Prostate gland (tissue), 2 donors: ENCODE data around the gene U2AF2.

ENCODE experiments used
- POLR2A ChIP-seq: fragments of 450-650 bp; IDR thresholded peaks from one replicate; pipeline ENCODE4 v1.6.1; 2016; ENCODE audit warnings: antibody characterized with exemption, mild to moderate bottlenecking
- POLR2AphosphoS5 ChIP-seq: sonication (generic); formaldehyde crosslinking; IDR thresholded peaks from one replicate; pipeline ENCODE4 v1.6.1; 2017; ENCODE audit warnings: antibody characterized with exemption
- TF ChIP-seq, protein P1 (sequence below), 4 experiments: fragments of 200-600 bp in 2 of 4; fragments of 450-650 bp in 2 of 4; sonication (generic) in 2 of 4; IDR thresholded peaks; 1 replicate in 3 of 4; 2 replicates in 1 of 4; pipeline ENCODE4 v1.5.1; 2016 to 2019; ENCODE audit warnings: antibody characterized with exemption in 4 of 4, mild to moderate bottlenecking in 2 of 4, moderate library complexity in 2 of 4

DNA sequence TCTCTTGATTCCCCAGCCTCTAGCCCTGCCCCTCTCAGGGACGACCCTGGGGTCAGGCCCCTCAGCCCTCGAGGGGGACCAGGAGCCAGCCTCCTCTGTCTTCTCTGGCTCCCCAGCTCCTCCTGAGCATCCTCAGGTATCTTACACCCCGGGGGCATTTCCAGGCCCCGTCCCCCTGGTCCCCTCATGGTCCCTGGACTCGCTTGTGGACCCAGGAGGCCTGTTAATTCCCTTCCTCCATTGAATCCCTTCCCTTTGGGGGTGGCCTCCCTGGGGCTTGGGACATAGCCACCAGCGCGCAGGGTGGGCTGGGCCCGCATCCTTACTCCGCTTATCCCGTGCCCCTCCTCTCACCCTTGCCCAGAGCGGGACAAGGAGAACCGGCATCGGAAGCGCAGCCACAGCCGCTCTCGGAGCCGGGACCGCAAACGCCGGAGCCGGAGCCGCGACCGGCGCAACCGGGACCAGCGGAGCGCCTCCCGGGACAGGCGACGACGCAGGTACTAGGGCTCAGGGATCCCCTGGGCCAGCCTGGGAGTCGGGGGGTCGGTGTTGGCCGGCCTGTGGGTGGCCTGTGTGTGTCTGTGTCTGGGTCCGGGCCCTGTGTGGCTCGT is 4.1 kb downstream of the U2AF2 start:
- TF ChIP-seq POLR2AphosphoS5 (no peak), POLR2A (no peak)
- TF ChIP-seq, protein P1, sequence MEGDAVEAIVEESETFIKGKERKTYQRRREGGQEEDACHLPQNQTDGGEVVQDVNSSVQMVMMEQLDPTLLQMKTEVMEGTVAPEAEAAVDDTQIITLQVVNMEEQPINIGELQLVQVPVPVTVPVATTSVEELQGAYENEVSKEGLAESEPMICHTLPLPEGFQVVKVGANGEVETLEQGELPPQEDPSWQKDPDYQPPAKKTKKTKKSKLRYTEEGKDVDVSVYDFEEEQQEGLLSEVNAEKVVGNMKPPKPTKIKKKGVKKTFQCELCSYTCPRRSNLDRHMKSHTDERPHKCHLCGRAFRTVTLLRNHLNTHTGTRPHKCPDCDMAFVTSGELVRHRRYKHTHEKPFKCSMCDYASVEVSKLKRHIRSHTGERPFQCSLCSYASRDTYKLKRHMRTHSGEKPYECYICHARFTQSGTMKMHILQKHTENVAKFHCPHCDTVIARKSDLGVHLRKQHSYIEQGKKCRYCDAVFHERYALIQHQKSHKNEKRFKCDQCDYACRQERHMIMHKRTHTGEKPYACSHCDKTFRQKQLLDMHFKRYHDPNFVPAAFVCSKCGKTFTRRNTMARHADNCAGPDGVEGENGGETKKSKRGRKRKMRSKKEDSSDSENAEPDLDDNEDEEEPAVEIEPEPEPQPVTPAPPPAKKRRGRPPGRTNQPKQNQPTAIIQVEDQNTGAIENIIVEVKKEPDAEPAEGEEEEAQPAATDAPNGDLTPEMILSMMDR (IDR thresholded peaks at IDR 0.05) = no peak
